HCEC 1CT (cell line): Measurements from ENCODE around the gene ADAMTSL3.
A peak's percentile ranks its signal among the peaks of the same experiment; 100 is the strongest.

Experiments used
- DNase-seq: peaks from one replicate; pipeline ENCODE4 v3.0.0-alpha.2; 2017

ADAMTSL3 gene, protein sequence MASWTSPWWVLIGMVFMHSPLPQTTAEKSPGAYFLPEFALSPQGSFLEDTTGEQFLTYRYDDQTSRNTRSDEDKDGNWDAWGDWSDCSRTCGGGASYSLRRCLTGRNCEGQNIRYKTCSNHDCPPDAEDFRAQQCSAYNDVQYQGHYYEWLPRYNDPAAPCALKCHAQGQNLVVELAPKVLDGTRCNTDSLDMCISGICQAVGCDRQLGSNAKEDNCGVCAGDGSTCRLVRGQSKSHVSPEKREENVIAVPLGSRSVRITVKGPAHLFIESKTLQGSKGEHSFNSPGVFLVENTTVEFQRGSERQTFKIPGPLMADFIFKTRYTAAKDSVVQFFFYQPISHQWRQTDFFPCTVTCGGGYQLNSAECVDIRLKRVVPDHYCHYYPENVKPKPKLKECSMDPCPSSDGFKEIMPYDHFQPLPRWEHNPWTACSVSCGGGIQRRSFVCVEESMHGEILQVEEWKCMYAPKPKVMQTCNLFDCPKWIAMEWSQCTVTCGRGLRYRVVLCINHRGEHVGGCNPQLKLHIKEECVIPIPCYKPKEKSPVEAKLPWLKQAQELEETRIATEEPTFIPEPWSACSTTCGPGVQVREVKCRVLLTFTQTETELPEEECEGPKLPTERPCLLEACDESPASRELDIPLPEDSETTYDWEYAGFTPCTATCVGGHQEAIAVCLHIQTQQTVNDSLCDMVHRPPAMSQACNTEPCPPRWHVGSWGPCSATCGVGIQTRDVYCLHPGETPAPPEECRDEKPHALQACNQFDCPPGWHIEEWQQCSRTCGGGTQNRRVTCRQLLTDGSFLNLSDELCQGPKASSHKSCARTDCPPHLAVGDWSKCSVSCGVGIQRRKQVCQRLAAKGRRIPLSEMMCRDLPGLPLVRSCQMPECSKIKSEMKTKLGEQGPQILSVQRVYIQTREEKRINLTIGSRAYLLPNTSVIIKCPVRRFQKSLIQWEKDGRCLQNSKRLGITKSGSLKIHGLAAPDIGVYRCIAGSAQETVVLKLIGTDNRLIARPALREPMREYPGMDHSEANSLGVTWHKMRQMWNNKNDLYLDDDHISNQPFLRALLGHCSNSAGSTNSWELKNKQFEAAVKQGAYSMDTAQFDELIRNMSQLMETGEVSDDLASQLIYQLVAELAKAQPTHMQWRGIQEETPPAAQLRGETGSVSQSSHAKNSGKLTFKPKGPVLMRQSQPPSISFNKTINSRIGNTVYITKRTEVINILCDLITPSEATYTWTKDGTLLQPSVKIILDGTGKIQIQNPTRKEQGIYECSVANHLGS (N-terminal part only)

DNA sequence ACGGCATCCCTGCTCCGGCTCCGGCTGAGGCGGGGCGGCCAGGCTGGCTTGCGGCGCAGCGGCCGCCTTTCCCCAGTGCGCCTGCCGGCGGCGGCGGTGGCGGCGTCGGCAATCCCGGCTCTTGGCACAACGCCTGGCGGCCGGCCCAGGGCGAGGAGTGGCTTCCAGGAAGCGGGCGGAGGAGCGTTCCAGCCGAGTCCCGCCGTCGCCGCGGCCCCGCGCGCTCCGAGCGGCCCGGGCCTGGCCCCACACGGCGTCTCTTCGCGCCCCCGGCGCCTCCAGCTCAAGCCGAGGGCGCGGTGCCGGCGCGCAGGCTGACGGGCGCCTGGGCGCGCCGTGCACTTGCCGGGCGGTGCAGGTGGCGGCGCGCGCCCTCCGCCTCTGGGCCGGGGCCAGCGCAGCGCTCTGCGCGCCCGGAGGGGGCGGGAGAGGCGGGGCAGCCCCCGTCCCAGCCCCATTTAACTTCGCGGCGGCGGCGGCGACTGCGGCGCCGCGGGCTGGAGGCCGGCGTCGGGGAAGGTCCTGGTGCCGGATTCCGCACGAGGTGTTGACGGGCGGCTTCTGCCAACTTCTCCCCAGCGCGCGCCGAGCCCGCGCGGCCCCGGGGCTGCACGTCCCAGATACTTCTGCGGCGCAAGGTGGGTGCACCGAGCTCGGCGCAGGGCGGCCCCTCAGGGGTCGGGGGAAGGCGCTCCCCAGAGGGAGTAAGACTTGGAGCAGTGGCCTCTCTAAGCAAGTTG lies at the start of gene ADAMTSL3:
ADAMTSL3 (plus strand) TSS at position 485 of the 740 bp plus-strand sequence. CDS start 1,639 bp downstream, outside the sequence.
- DNase-seq, result no peak

DNA sequence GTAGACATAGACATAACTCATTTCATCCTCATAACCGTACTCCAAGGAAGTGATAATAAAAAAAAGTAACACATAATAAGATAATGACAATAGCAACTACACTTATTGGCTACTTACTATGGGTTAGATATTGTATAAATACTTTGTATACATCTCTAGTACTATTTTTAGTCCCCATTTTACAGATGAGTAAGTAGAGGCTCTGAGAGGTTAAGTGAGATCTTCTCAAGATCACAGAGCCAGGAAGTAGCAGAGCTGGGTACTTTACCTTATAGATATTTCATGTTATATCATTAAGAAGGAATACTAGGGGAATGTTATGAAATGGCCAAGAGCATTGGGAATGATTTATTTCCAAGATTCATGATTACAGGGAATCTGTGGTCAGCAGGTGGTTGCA lies 49.4 kb upstream of the ADAMTSL3 start:
- DNase-seq, result no peak

DNA sequence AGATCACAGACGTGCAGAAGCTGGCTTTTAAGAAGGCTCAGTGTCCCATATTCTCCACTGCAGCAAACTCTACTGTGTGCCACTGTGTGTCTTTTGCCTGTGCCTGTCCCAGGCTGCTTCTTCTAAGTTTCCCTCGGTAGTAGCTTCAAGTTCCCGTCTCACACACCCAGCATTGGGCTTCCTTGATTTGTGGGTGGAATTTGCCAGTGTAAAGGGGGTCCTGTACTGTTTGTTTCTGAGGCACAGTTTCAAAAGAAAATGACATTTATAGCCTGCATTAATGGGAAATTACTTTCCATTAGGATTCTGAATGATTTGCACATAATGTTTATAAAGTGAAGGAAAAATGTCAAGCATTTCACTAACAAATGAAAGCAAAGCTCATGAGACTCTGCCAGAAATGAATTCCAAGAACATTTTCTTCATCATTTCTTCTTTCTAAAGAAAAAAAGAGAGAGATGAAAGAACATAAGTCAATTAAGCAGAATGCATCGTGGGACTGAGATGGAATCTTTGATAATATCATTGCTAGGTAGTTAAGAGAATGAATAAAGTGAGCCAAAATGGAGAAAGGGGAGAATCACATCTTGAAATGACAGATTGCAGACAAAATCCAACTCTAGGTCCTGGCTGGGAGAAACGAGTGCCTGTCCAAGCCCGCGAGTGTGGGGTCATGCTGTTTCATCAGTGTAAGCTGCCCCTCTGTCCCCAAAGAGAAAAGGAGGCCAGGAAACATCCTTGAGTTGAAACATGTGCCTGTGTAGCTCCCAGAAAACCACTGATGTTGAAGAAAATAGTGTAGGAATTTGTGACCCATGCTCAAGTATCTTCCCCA lies 48.6 kb upstream of the ADAMTSL3 start:
- no peak for DNase-seq

GRCh38 chr15:83610132-83610531 lies 43.8 kb upstream of the ADAMTSL3 start:
- no peak for DNase-seq

- DNase-seq, result no peak
Observed at GRCh38 chr15:83610901-83611685, 42.8 kb upstream of the ADAMTSL3 start.

GRCh38 chr15:83612226-83612625 lies 41.7 kb upstream of the ADAMTSL3 start:
- no peak for DNase-seq

GRCh38 chr15:83612898-83613635 lies 40.9 kb upstream of the ADAMTSL3 start:
- no peak for DNase-seq

- DNase-seq, result no peak
Observed at GRCh38 chr15:83613714-83614113, 40.2 kb upstream of the ADAMTSL3 start.

GRCh38 chr15:83616840-83617239 lies 37.1 kb upstream of the ADAMTSL3 start:
- no peak for DNase-seq

GRCh38 chr15:83626171-83626802 lies 27.6 kb upstream of the ADAMTSL3 start:
- DNase-seq, result peak; percentile 3

GRCh38 chr15:83631534-83631933 lies 22.4 kb upstream of the ADAMTSL3 start:
- no peak for DNase-seq

GRCh38 chr15:83643201-83643600 lies 10.7 kb upstream of the ADAMTSL3 start:
- no peak for DNase-seq

- no peak for DNase-seq
Observed at GRCh38 chr15:83644439-83644838, 9.5 kb upstream of the ADAMTSL3 start.

DNA sequence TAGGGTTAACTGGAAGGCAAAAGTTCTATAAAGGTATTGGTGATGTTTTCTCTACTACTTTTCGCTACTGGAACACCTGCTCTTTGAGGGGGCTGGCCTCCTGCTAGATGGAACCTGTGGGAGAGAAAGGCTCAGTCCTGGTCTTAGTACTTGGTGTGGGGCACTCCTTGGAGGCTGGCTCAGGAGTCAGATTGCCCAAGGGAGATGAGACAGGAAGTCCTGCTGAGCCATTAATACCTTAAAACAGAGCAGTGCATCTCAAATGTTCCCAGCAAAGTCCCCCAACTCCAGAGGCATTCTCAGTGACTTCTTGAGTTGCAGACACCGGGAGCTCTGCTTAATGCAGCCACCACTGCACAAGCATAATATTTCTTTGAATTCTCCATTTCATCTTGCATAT lies 3.1 kb upstream of the ADAMTSL3 start:
- DNase-seq, result no peak

GRCh38 chr15:83651541-83651940 lies 2.4 kb upstream of the ADAMTSL3 start:
- no peak for DNase-seq

- DNase-seq, result no peak
Observed at GRCh38 chr15:83652626-83653204, 1.2 kb upstream of the ADAMTSL3 start.

- DNase-seq, result no peak
Observed at GRCh38 chr15:83653288-83653638, 660 bp upstream of the ADAMTSL3 start.

DNA sequence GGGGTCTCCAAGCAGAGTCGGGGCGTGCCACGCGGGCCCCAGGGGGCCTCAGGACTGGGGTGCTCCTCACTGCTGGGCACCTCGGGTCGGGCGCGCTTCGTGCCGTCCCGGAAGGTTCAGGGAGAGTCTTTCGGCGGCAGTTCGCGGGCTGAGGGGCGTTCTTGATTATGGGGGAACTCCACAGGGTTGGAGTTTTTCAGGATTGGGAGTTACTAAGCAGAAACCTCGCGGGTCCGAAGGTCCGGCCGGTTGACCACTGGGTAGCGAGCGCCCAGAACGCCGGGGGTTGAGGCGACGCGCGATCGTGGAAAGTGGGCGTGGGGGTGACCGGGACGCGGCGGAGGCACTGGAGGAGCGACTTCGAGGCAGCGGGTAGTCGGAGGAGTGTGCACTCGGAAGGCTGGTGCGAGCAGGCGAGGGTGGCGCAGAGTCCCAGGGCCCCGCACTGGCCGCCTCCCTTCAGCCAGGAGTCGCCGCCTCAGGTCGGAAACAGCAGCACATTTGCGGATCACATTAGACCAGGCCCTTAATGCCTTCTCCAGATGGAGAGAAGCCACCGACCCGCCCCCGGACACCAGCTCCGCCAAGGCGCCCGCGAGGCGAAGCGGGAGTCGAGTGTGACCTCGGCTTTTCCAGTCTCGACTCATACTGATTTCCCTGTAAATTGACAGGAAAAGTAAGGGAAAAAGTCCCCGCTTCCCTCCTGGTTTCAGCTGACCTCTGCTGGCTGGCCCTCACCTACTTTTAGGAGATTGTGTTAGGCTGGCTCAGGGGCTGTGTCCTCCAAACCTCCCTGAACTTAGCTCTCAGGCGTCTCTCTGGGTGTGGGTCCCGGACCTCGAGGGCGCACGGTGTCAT lies 685 bp downstream of the ADAMTSL3 start:
- DNase-seq, result no peak
